Activated T-helper 9 cell treated with anti-CD3 and anti-CD28 coated beads, Interleukin-2, amount 50 U/mL, for 16 hours (primary cell): Measurements from ENCODE around the gene VPS35.

Source experiments
- DNase-seq: peaks from one replicate; pipeline ENCODE4 v3.0.0-alpha.2; 2020; ENCODE audit warnings: low read depth

The VPS35 gene

GRCh38 chr16:46613352-46613751, 75.6 kb downstream of the VPS35 start:
- no peak for DNase-seq

DNA sequence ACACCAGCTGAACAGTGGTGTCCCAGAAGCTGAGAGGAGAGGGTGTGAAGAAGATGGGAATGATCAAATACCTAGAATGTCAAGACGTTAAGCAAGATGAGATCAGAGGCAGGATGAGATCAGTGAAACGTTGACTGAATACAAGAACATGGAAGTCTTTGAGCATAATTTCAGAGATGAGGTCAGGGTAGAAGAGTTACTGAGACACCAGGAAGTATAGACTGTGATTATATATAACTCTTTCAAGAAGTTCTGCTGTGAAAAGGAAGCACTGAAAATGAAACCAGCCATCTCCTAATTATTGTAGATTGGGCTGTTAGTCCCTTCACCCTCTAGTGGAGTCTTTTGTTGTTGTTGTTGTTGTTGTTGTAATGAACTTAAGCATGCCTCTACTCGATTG, 76.9 kb downstream of the VPS35 start:
- DNase-seq = no peak

- DNase-seq = no peak
Observed at GRCh38 chr16:46607529-46607928, 81.4 kb downstream of the VPS35 start.

- no peak for DNase-seq
Observed at GRCh38 chr16:46606231-46606630, 82.7 kb downstream of the VPS35 start.
